ENCODE measurements around the gene MED29. TPM values are rescaled to one million over a fixed set of nuclear protein-coding genes. Genes with fewer than 3 reads are reported as not detected.

Gene MED29
- total RNA-seq, 1 experiment from 2014 or later, result 64.3 TPM

DNA sequence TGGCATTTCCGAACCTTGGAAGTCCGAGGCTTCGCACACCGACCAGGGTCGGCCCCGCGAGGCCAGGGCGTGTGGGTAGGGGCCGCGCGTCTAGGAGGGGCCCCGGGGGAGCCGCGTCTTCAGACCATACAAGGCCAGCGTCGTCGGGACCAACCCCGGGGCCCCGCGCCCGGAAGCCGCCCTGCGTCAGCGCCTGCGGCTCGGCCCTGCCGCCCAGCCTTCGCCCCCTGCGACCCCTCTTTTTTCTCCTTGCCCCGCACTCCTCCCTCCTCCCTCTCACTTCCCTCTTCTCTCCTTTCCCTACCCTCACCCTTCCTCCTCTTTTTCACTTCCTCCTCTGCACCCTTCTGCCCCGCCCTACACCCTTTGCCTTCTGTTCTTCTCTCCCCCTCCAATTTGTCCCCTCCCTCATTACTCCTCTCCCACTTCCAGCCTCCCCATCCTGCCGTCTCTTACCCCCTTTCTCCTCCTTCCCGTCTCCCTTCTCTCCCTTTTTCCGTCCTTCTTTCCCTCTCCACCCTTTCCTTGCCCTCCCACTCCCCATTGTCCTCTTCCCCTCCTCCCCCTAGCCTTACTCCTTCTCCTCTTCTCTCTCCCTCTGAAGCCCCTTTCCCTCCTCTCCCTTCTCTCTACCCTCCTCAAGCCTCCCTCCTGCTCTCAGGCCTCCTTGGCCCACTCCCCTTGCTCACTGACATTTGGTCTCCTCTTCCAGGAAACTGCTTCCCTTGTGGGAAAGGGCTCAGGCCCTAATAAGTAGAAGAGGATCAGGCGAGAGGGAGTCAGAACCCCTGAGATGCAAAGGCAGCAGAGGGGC is 19.0 kb downstream of the MED29 start:
- DNase-seq (ENCODE audit: low spot score), result peak; percentile 81

DNA sequence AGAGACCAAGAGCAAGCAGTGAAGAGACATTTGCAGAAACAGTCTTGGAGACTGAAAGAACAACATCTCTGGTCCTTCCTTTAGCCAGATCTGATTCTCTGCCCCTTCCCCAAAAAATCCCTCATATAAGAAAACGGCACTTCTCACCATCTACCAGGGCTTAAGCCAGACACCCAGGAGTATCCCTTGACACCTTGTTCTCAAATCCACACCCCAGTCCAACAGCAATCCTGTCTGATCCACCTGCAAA is 19.6 kb downstream of the MED29 start:
- DNase-seq (ENCODE audit: low spot score), result no peak

DNA sequence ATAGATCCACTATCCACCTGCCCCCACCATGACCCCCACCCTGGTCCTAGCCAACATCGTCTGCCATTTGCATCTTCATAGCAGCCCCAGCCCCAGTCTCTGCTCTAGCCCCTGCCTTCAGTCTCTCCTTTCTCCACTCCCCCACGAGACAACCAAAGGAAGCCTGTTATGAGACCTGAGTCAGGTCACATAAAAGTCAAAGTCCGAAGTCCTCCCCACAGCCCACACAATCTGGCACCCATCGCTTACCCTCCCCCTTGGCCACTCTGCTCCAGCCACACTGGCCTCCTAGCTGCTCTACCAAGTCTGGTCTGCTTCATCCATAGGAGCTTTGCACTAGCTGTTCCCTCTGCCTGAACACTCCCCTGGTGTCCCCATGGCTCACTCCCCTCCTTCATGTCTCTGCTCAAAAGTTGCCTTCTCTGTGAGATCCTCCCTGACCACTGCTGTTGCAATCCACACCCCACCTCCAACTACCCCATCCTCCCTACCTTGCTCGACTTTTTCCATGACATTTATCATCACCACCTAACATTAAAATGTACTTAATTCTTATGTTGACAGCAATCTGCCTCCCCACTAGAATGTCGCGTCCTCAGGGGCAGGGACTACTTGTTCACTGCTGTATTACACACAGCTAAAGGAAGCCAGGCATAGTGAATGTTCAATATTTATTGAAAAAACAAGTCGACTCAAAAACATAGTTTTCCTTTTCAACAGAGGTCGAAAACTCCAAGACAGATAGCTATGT is 20.1 kb downstream of the MED29 start:
- DNase-seq (ENCODE audit: low spot score), result peak; percentile 91

DNA sequence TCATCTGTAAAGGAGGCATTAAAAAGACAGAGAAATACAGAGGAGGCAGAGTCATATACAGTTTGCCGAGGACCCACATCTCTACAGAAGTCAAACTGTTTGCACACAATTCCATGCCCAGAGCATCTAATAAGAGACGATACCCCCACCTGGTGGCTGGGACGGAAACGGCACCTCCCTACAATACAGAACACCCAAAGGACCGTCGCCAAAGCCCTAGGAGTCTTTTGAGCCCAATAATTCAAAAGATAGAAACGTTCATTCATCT is 20.6 kb downstream of the MED29 start:
- peak; percentile 100 for DNase-seq (ENCODE audit: low spot score)

DNA sequence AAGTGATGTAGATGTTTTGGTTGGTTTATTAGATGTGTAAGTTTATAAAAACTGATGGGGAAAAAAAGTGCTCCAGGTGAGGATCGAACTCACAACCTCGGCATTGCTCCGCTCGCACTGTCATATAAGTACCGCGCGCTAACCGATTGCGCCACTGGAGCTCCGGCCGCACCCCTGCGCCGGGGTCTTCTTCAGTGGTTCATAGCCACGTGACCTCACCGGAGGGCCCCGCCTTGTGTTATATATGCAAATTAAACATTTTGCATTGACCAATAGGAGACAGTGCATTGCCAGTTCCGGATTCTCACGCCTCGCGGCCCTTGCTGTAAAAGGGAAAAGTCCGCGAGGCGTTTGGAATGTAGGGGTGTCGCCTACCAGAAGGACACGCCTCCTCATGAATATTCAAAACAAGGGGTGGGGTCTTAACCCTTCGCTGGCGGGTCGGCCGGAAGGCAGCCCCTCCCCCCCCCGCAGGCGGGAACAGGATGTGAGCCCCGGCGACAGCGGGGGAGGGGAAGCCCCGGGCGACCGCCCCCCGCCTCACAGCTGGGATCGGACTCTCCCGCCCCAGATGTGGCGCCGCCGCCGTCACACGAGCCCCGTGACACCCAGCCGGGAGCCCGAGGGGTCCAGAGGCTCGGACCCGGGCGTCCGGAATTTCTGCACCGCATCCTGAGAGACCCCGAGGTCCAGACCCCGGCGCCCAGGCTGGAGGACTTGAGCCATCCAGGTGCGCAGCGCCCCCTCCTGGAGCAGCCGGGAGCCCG is 21.1 kb downstream of the MED29 start, which contains the start of gene PLEKHG2:
Gene PLEKHG2 (plus strand): TSS at position 570 of the 767 bp plus-strand sequence. CDS start 1,418 bp downstream, outside the sequence.
- peak; percentile 100 for DNase-seq (ENCODE audit: low spot score)

DNA sequence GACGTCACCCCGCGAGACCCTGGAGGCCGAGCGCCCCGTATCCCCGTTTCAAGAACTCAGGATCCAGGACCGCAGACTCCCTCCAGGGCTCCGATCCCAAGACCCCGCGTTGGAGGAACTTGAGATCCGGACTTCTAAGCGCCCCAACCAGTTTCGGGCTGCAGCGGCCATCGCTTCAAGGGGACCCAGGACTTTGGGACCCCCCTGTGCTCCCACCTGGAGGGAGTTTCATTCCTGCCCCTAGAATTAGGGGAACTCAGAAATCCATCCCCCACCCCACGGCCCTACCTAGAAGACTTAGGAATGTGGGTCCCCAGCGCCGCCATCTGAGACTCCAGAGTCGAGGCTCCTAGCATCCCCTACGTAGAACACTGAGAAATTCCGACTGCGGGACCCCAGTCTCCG is 21.7 kb downstream of the MED29 start:
- no peak for DNase-seq (ENCODE audit: low spot score)

DNA sequence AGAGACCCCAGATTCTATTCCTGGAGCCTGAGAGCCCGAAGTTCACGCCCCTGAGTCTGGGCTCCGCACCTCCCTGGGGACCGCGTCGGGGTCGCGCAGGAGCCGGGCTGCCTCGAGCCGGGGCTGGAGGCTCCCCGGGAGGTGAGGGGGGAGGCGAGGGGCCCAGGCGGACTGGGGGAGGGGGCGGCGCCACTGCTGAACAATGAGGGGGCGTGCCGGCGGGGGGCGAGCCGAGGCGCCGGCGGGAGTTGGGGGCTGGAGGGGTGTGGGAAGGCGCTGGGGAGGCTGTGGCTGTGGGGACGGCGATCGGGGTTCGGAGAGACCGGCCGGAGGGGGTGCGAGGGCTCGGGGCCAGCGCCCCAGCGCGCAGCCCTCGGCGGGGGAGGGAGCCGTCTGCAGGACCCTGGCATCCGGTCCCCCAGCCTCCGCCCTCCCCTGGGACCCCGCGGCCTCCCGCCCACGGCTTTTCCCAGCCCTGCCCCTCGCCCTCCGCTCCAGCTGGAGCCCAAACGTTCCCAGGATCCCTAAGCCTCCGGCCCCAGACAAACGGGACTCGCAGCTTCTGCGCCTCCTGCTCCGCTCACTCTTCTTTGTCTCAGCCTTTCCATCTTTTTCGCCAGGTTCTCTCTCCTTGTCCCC is 22.2 kb downstream of the MED29 start:
- DNase-seq (ENCODE audit: low spot score), result no peak

DNA sequence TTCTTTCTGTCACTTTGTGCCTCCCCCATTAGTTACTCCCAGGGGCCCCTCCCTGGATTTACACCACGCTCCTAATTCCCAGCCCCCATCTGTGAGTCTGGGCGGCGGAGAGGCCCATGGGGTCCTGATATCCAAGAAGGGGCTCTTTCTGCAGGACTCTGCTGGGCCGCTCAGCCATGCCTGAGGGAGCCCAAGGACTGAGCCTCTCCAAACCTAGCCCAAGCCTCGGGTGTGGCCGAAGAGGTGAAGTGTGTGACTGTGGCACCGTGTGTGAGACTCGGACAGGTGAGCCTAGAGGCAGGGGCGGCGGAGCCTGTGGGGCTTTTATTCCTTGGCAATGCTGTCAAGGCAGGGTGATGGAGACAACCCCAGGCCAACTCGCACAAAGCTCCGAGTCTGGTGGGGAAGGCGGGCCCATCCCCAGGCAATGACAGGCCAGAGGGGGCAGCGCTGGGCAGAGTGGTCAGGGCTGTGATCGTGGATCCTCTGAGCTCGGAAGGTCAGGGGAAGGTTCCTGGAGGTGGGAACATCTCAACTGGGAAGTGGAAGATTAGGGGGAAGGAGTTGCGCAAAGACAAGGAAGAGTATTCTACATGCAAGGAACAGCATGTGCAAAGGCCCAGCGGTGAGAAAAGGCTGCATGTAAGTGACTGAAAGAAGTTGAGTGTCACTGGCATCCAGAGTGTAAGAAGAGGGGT is 22.9 kb downstream of the MED29 start:
- DNase-seq (ENCODE audit: low spot score), result no peak

DNA sequence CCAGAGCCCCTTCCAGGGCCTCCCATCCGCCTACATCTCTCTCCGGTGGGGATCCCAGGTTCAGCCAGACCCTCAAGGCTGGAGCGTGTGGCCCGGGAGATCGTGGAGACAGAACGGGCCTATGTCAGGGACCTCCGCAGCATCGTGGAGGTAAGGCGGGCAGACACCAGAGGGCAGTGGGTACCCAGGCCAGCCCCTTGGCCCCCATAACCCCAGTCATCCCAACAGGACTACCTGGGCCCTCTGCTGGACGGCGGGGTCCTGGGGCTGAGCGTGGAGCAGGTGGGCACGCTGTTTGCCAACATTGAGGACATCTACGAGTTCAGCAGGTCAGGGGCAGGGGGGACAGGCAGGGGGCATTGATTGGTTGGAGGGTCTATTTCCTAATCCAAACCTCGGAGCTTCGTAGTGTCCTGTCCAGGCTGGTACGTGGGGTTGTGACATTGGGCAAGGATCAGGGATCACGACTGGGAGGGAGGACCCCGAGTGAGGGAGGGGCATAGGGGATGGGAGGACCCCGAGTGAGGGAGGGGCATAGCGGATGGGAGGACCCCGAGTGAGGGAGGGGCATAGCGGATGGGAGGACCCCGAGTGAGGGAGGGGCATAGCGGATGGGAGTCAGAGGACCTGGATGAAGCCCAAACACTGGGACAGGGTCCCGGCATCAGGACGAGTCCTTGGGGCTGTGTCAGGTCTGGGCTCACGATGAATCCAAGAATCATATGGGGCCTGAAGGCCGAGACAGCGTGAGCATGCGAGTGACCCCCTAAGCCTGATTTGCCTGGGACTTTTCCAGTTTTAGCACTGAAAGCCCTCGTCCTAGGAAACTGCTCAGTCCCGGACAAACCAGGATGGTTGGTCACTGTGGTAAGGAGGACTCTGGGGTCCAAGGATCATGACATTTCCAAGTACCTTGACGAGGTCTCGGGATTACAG is 24.2 kb downstream of the MED29 start:
- DNase-seq (ENCODE audit: low spot score), result no peak

DNA sequence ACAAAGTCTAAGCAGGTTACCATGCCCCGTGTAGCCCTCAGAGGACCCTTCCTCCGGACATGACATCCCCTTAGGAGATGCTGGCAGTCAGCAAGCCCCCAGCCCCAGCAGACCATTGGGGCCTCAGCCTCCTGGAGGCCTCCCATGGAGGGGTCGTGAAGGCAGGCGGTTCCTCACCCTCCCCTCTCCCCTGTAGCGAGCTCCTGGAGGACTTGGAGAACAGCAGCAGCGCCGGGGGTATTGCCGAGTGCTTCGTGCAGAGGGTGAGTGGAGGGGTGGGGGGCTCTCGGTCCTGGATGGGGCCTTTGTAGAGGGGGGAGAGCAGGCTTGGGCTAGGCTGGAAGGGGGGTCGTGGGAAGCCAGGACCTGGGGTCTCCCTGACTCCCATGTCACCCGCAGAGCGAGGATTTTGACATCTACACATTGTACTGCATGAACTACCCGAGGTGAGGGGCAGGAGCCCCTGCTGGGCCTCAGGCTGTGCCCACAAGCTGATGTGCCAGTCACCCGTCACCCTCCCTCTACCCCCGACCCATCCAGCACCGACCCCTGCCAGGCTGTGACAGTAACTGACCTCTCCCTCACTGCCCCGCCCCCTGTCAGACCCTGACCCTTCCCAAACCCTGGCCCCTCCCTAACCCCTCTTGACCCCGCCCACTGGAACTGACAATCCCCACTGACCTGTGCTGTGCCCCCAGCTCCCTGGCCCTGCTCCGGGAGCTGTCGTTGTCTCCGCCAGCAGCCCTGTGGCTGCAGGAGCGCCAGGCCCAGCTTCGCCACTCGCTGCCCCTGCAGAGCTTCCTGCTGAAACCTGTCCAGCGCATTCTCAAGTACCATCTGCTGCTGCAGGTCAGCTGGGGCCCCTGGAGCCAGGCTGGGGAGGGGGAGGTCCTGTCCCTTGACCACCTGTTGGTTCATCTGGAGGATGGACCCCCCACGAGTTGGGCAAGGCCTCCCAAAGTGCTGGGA is 25.3 kb downstream of the MED29 start:
- no peak for DNase-seq (ENCODE audit: low spot score)

DNA sequence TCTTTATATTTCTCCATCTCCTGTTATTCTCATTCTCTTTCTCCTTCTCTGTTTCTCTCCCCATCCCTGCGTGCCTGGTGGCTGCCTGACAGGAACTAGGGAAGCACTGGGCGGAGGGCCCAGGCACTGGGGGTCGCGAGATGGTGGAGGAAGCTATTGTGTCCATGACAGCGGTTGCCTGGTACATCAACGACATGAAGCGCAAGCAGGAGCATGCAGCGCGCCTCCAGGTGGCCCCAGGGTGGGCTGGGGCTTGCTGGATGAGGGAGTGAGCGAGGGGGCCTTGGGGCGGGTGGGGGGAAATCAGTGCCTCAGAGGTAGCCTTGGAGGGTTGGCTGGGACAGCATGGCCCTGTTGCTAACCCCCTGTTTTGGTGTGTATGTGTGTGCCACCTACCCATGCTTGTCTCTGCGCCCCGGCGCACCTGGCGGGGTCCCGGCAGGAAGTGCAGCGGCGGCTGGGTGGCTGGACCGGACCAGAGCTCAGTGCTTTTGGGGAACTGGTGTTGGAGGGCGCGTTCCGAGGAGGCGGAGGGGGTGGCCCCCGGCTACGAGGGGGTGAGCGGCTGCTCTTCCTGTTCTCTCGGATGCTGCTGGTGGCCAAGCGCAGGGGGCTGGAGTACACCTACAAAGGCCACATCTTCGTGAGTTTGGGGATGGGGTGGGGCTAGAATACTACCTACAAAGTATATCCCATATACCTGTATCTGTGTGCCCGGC is 26.4 kb downstream of the MED29 start:
- no peak for DNase-seq (ENCODE audit: low spot score)

DNA sequence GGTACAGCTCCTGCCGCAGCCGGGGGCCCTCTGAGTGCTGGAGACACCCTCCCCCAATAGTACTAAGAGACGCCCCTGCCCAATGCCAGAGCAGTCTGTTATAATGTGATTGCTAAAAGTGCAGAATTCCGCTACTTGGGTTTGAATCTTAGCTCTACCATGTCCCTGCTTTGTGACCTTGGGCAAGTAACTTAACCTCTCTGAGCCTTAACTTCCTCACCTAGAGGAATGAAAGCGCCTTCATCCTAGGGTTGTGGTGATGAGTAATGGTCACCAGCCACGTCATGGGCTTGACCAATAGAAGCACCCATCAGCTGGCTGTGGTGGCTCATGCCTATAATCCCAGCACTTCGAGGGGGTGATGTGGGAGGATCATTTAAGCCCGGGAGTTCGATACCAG is 27.8 kb downstream of the MED29 start:
- DNase-seq (ENCODE audit: low spot score), result no peak

DNA sequence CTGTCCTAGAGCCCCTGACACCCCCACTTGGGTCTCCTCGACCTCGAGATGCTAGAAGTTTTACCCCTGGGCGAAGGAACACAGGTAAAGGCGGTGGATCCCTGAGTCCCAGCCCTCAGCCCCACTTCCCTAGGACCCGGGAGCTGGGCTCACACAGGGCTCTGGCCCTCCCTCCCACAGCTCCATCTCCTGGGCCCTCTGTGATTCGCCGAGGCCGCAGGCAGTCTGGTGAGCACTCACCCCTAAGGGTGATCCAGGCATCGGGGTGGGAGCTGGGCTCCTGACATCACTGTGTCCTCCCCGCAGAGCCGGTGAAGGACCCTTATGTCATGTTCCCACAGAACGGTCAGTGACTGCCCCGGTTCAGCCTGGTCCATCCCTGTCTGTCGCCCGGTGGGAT is 29.6 kb downstream of the MED29 start:
- no peak for DNase-seq (ENCODE audit: low spot score)

DNA sequence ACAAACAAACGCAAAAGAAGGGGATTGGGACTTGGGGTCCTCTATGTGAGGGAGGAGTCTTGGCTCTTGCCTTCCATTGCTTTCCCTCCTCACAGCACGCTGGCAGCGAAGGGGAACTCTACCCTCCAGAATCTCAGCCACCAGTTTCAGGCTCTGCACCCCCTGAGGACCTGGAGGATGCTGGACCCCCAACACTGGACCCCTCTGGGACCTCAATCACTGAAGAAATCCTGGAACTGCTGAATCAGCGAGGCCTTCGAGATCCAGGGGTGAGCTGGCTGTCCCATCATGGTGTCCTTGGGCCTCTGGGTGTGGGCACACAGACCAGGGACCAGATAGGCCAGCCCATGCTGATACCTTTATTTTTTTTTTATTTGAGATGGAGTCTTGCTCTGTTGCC is 30.8 kb downstream of the MED29 start:
- DNase-seq (ENCODE audit: low spot score), result no peak

DNA sequence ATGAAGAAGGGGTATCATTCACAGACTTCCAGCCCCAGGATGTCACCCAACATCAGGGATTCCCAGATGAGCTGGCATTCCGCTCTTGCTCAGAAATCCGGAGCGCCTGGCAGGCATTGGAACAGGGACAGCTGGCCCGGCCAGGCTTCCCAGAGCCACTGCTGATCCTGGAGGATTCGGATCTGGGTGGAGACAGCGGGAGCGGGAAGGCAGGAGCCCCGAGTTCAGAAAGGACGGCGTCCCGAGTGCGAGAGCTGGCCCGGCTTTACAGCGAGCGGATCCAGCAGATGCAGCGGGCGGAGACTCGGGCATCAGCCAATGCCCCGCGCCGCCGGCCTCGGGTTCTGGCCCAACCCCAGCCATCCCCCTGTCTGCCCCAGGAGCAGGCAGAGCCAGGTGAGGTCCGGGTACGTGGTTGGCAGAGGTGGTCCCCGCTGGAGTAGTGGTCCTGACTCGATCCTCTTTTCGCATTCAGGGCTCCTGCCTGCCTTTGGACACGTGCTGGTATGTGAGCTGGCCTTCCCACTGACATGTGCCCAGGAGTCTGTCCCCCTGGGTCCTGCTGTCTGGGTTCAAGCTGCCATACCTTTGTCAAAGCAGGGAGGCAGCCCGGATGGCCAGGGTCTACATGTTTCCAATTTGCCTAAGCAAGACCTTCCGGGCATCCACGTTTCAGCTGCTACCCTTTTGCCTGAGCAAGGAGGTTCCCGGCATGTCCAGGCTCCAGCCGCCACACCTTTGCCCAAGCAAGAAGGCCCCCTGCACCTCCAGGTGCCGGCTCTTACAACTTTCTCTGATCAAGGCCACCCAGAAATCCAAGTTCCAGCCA is 32.3 kb downstream of the MED29 start:
- no peak for DNase-seq (ENCODE audit: low spot score)

DNA sequence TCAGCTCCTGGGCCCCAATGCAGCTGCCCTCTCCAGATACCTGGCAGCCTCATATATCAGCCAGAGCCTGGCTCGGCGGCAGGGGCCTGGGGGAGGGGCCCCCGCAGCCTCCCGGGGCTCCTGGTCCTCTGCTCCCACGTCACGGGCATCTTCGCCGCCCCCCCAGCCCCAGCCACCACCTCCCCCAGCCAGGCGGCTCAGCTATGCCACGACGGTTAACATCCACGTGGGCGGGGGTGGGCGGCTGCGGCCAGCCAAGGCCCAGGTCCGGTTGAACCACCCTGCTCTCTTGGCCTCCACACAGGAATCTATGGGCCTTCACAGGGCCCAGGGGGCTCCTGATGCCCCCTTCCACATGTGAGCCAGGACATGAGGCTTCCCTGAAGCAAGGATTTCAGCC is 33.8 kb downstream of the MED29 start:
- DNase-seq (ENCODE audit: low spot score), result no peak

DNA sequence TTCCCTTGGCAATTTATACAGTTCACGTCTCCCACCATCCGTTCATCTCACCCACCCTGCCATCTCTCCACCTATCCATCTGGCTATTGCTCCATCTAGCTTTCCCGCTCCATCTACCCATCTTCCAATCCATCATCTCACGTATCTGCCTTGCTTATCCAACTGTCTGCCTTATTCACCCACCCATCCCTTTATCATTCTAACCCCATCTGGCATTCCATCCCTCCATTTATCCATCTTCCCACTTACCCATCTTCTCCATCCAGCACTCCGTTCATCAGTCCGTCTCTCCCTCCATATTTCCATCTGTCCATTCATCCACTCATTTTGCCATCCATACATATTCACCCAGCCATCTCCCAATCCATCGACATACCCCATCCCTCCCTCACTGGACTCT is 34.6 kb downstream of the MED29 start:
- DNase-seq (ENCODE audit: low spot score), result no peak

DNA sequence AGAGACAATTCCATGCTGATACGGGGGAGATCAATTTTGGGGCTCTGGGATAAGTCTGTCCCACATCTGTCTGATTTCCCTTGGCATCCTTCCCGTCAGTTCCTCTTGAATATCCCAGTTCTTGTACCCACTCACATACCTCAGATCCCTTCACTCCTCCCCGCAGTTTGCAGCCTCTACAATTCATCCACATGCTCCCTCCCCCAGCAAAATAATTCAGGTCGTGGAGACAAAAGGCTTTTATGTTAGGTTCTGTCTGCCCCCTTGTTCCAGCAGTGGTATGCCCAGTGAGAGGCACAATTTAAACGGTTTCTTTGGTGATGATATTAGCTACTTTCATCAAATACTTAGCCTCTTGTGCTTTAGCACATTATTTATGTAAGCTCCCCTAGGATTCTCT is 35.0 kb downstream of the MED29 start:
- DNase-seq (ENCODE audit: low spot score), result no peak
